ENCODE results near the gene PSMD3.

- TF ChIP-seq CTCF (IDR thresholded peaks at IDR 0.05; ENCODE audit: low read depth, low read length, missing input control): no peak
- no peak for TF ChIP-seq REST (IDR thresholded peaks at IDR 0.05)
- TF ChIP-seq SP1 (IDR thresholded peaks at IDR 0.05): no peak
- TF ChIP-seq RAD21 (IDR thresholded peaks at IDR 0.05): no peak
- TF ChIP-seq, protein P1, sequence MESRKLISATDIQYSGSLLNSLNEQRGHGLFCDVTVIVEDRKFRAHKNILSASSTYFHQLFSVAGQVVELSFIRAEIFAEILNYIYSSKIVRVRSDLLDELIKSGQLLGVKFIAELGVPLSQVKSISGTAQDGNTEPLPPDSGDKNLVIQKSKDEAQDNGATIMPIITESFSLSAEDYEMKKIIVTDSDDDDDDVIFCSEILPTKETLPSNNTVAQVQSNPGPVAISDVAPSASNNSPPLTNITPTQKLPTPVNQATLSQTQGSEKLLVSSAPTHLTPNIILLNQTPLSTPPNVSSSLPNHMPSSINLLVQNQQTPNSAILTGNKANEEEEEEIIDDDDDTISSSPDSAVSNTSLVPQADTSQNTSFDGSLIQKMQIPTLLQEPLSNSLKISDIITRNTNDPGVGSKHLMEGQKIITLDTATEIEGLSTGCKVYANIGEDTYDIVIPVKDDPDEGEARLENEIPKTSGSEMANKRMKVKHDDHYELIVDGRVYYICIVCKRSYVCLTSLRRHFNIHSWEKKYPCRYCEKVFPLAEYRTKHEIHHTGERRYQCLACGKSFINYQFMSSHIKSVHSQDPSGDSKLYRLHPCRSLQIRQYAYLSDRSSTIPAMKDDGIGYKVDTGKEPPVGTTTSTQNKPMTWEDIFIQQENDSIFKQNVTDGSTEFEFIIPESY (IDR thresholded peaks at IDR 0.05): no peak
- TF ChIP-seq, protein P2, sequence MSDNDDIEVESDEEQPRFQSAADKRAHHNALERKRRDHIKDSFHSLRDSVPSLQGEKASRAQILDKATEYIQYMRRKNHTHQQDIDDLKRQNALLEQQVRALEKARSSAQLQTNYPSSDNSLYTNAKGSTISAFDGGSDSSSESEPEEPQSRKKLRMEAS (IDR thresholded peaks at IDR 0.05): no peak
- TF ChIP-seq RXRA (IDR thresholded peaks at IDR 0.05): no peak
- no peak for TF ChIP-seq TAF1 (conservative IDR thresholded peaks at IDR 0.05)
- no peak for TF ChIP-seq YY1 (IDR thresholded peaks at IDR 0.05)
- TF ChIP-seq NR2F2 (IDR thresholded peaks at IDR 0.05): no peak
- no peak for TF ChIP-seq HNF4G (IDR thresholded peaks at IDR 0.05)
- no peak for TF ChIP-seq FOXA2 (IDR thresholded peaks at IDR 0.05)
Observed at GRCh38 chr17:39996162-39996561, 15.6 kb downstream of the PSMD3 start.
